Measurements from ENCODE around the gene WWOX.
A peak's percentile ranks its signal among the peaks of the same experiment; 100 is the strongest.

The WWOX gene

DNA sequence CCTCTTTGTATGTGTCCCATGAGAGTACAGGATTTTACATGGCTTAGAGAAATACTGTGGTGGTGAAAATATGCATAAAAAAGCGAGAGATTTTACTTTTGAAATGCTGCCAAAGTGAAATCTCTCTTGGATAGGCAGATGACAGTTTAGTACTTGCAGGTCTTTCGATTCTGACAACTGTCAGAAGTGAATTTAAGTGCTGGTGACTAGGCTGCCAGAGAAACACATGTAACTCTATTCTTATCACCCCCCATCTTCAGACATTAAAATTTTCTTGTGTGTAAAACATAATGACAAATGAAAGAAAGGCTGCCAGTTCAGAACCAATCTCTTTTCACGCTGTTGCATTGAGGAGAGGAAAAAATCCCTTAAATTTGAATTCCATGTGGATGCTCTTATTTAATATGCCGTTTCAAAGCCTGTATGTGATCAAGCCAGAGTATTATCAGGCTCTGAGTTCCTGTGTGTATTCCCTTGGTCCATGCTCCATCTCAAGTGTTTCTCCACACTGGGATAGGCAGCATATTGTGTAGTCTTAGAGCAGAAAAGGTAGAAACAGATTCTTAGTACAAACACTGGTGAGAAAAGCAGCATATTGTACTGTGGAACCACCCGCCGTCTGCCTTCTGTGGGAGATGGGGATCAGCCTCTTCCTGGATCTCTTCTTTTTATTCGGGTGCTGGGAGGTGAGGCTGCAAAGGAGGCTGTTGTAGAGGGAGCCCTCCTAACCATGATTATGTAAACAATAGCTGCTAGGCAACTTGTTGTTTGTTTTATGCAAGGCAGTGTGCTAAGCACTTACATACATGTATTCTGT, 291.3 kb downstream of the WWOX start:
- DNase-seq (ENCODE audit: low read depth in 2 of 2), result no peak
- TF ChIP-seq, protein P1, sequence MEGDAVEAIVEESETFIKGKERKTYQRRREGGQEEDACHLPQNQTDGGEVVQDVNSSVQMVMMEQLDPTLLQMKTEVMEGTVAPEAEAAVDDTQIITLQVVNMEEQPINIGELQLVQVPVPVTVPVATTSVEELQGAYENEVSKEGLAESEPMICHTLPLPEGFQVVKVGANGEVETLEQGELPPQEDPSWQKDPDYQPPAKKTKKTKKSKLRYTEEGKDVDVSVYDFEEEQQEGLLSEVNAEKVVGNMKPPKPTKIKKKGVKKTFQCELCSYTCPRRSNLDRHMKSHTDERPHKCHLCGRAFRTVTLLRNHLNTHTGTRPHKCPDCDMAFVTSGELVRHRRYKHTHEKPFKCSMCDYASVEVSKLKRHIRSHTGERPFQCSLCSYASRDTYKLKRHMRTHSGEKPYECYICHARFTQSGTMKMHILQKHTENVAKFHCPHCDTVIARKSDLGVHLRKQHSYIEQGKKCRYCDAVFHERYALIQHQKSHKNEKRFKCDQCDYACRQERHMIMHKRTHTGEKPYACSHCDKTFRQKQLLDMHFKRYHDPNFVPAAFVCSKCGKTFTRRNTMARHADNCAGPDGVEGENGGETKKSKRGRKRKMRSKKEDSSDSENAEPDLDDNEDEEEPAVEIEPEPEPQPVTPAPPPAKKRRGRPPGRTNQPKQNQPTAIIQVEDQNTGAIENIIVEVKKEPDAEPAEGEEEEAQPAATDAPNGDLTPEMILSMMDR (IDR thresholded peaks at IDR 0.05; ENCODE audit: low read depth, low read length), result no peak
- no peak overlapping the region for H3K4me3 ChIP-seq (replicated peaks in 1 of 2; ENCODE audit: low read depth in 2 of 2, low read length in 2 of 2)

DNA sequence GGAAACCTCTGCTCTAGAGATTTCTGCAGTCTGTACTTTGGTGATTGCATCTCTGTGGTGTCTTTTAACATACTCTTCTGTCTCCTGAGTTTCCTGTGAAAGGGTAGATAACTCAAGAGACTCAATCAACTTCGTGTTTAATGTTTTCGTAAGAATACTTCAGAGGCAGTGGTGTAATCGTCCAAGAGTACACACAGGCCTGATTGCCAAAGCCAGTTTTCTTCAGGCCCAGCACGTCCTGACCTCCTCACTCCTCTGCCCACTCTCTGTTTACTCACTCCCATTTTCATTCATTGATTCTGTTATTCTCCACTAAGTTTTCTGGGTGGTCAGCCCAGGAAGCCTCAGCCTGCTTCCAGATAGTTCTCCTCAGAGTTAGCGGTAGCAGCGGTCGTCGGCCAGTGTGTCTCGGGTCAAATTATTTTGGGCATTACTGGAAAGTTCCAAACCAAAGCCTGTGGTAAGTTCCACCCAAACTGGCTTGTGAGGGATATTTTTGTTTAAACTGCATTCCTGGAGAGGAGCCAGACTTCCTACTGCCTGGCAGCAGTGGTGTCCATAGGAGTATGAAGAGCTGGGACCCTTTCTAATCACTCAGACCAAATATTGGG, 293.2 kb downstream of the WWOX start:
- TF ChIP-seq, protein P1 (IDR thresholded peaks at IDR 0.05; ENCODE audit: low read depth, low read length), result no peak
- H3K4me3 ChIP-seq (replicated peaks in 1 of 2; ENCODE audit: low read depth in 2 of 2, low read length in 2 of 2), result no peak overlapping the region
- no peak for DNase-seq (ENCODE audit: low read depth in 2 of 2)

DNA sequence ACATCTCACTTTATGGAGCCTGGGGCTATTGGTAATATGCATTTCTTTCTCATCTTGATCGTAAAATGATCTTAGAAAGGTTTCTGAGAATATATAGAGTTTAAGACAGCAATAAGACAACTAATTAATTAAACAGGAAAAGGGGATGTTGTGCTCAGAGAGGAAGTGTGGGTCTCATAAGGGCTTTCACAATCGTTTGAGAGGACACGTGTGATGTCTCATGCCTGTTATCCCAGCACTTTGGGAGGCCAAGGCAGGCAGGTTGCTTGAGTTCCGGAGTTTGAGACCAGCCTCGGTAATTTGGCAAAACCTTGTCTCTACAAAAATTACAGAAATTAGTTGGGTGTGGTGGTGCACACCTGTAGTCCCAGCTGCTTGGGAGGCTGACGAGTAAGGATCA, 295.6 kb downstream of the WWOX start:
- TF ChIP-seq, protein P1 (IDR thresholded peaks at IDR 0.05; ENCODE audit: low read depth, low read length), result no peak
- no peak for DNase-seq (ENCODE audit: low read depth in 2 of 2)
- no peak overlapping the region for H3K4me3 ChIP-seq (replicated peaks in 1 of 2; ENCODE audit: low read depth in 2 of 2, low read length in 2 of 2)

DNA sequence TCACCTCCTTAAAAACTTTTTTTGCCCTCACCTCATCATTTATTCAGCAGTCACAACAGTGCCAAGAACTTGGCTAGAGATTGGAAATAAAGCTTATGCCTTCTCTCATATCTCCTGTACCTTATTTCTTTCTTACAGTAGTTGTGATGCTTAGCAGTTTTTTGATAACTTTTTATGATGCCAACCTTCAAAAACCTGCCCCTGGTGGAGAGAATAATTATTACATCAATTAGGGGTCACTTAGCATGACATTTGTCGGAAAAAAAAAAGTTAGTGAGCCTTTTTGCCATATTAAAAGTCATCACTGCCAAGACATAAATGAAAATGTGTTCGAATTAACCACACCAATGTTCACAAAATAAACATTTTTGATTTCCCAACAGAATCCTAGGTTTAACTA, 296.6 kb downstream of the WWOX start:
- DNase-seq (ENCODE audit: low read depth in 2 of 2), result no peak
- TF ChIP-seq, protein P1 (IDR thresholded peaks at IDR 0.05; ENCODE audit: low read depth, low read length), result peak; percentile 11
- no peak overlapping the region for H3K4me3 ChIP-seq (replicated peaks in 1 of 2; ENCODE audit: low read depth in 2 of 2, low read length in 2 of 2)

DNA sequence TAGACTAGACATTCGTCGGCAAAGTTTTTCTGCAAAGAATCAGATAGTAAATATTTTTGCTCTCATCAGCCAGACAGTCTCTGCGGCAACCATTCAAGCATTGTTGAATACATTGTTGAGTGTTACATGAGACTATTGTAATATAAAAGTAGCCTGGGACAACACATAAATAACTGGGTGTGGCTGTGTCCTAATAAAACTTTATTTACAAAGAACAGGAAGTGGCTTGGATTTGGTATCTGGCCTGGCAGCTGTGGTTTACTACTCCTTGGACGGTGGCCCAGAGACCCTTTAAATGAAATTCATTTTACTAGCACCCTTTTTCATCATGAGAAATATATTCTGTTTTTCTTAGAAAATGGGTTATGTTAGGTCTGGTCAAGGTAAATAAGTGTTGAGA, 297.2 kb downstream of the WWOX start:
- DNase-seq (ENCODE audit: low read depth in 2 of 2), result no peak
- TF ChIP-seq, protein P1 (IDR thresholded peaks at IDR 0.05; ENCODE audit: low read depth, low read length), result no peak
- no peak overlapping the region for H3K4me3 ChIP-seq (replicated peaks in 1 of 2; ENCODE audit: low read depth in 2 of 2, low read length in 2 of 2)

DNA sequence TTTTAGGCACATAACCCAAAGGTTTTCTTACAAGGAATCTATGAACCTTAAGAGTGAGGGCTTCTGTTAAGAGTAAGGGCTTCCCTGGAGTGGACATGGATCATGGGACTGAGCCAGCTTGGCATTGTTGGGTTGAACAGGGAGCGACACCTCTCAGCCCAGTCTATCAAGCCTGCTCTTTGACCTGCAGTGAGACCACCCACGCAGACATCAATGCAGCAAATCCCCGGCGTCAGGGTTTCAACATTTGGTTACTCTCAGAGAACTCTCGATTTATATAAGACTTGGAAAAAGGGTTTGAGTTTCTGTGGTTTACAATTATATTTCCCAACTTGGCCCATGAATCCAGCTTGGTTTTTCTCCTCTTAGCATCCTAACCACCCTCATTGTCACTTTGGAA, 299.9 kb downstream of the WWOX start:
- TF ChIP-seq, protein P1 (IDR thresholded peaks at IDR 0.05; ENCODE audit: low read depth, low read length), result no peak
- no peak for DNase-seq (ENCODE audit: low read depth in 2 of 2)
- H3K4me3 ChIP-seq (replicated peaks in 1 of 2; ENCODE audit: low read depth in 2 of 2, low read length in 2 of 2), result no peak overlapping the region
